Panc1 (cell line): ENCODE data around the gene PRUNE2. TPM values are rescaled to one million over a fixed set of nuclear protein-coding genes. Genes with fewer than 3 reads are reported as not detected.

Source experiments
- ATAC-seq: fragments of 200-7000 bp; cut with Tn5 transposase; 2 replicates; pipeline ENCODE4 v1.9.1; 2020; ENCODE audit warnings: mild to moderate bottlenecking, moderate library complexity
- BruUV-seq: library from RNA; stranded (reverse); fragments of 400-500 nt; replicated peaks from 2 replicates; lab custom pipeline; 2021; lab: Mats Ljungman, UMichigan
- CTCF ChIA-PET: fragments of 300-600 bp; sonication (Branson Sonifier 250); formaldehyde crosslinking; loops from one replicate; lab custom pipeline; 2022; ENCODE audit warnings: antibody characterized with exemption; lab: Charles Lee
- POLR2A ChIA-PET: fragments of 300-600 bp; sonication (Branson Sonifier 250); formaldehyde crosslinking; loops from one replicate; lab custom pipeline; 2022; ENCODE audit warnings: antibody characterized with exemption; lab: Charles Lee
- DNase-seq: peaks from one replicate; pipeline ENCODE4 v3.0.0-alpha.2; 2010; ENCODE audit warnings: low read depth, low spot score
- H3K27ac ChIP-seq: 2 replicates; pipeline ENCODE4 v1.5.1; 2011; ENCODE audit warnings: mild to moderate bottlenecking, low read length, inconsistent platforms
- H3K27me3 ChIP-seq: fragments of 200-500 bp; sonication (Bioruptor generic); 2 replicates; pipeline ENCODE4 v1.6.0; 2014; ENCODE audit warnings: low read length, inconsistent platforms; ENCODE audit not compliant: control insufficient read depth, insufficient read depth
- H3K36me3 ChIP-seq: fragments of 200-500 bp; sonication (Bioruptor generic); 2 replicates; pipeline ENCODE4 v1.5.1; 2014; ENCODE audit warnings: inconsistent platforms, mild to moderate bottlenecking, low read length, moderate library complexity; ENCODE audit not compliant: control insufficient read depth, insufficient read depth
- H3K4me1 ChIP-seq: 2 replicates; pipeline ENCODE4 v1.5.1; 2011; ENCODE audit warnings: inconsistent platforms, mild to moderate bottlenecking, low read length, moderate library complexity; ENCODE audit not compliant: control insufficient read depth, insufficient read depth
- H3K4me3 ChIP-seq, 2 experiments: 2 replicates each; pipeline ENCODE4 v1.5.1; 2011 to 2012; ENCODE audit warnings: low read depth in 2 of 2, low read length in 2 of 2, mild to moderate bottlenecking in 2 of 2, inconsistent platforms in 1 of 2, moderate library complexity in 1 of 2
- H3K9me3 ChIP-seq: fragments of 200-500 bp; sonication (Bioruptor generic); 2 replicates; pipeline ENCODE4 v1.5.1; 2014; ENCODE audit warnings: low read depth, mild to moderate bottlenecking, inconsistent platforms, low read length, moderate library complexity; ENCODE audit not compliant: control insufficient read depth, insufficient read depth
- CTCF ChIP-seq: fragments of 450-650 bp; IDR thresholded peaks from 2 replicates; pipeline ENCODE4 v1.5.1; 2017; ENCODE audit warnings: mild to moderate bottlenecking
- POLR2AphosphoS5 ChIP-seq: IDR thresholded peaks from 2 replicates; pipeline ENCODE4 v1.6.1; 2012; ENCODE audit warnings: mild to moderate bottlenecking, low read depth, low read length, moderate library complexity
- REST ChIP-seq, 2 experiments: IDR thresholded peaks; 2 replicates each; pipeline ENCODE4 v1.6.1; 2011 to 2012; ENCODE audit warnings: low read depth in 2 of 2, control low read depth in 1 of 2, low read length in 1 of 2, mild to moderate bottlenecking in 1 of 2, moderate library complexity in 1 of 2; ENCODE audit not compliant: insufficient read depth in 1 of 2
- SIN3A ChIP-seq: IDR thresholded peaks from 2 replicates; pipeline ENCODE4 v1.6.1; 2012; ENCODE audit warnings: low read depth, mild to moderate bottlenecking, low read length, moderate library complexity, borderline replicate concordance; ENCODE audit not compliant: insufficient read depth
- TCF7L2 ChIP-seq: IDR thresholded peaks from 2 replicates; pipeline ENCODE4 v1.6.1; 2011; ENCODE audit warnings: mild to moderate bottlenecking, low read depth, low read length, inconsistent platforms
- in situ Hi-C: cut with HindIII; loops from 2 replicates; pipeline ENCODE4 v1.10.0; 2016; ENCODE audit warnings: low sequenced_read_pairs, low pct_unique_long_range_greater_than_20kb
- intact Hi-C: fragments of 100-400 bp; cut with micrococcal nuclease; formaldehyde crosslinking; loops from one replicate; pipeline ENCODE4 v1.10.0; 2022; ENCODE audit not compliant: unreplicated experiment
- total RNA-seq: library from RNA; stranded (reverse); gene quantifications from one replicate; pipeline ENCODE4 v1.2.1, GENCODE V29; 2021; ENCODE audit not compliant: unreplicated experiment

PRUNE2 gene
- total RNA-seq, 1 experiment from 2014 or later, result 0.18 TPM

- Histone ChIP-seq H3K27ac (no peak overlapping the region), H3K4me1 (no peaks in the 10 kb centered on the region), H3K4me3 (no peak overlapping the region), H3K9me3 (no peaks in the 10 kb centered on the region), H3K27me3 (no peaks in the 10 kb centered on the region; the same call in 1 of the 2 replicates), H3K36me3 (no peaks in the 10 kb centered on the region)
- BruUV-seq, result no TSS peak
- intact Hi-C loops (no loop called here), in situ Hi-C loops (no loop called here)
- POLR2A ChIA-PET, result no interaction called here
- TF ChIP-seq POLR2AphosphoS5, result no peak
- ATAC-seq, result no peak
- DNase-seq, result no peak
- CTCF ChIA-PET, result no interaction called here
Observed at GRCh38 chr9:76803762-76804161, 102.2 kb downstream of the PRUNE2 start.

GRCh38 chr9:76803083-76803482 is 102.8 kb downstream of the PRUNE2 start:
- Histone ChIP-seq H3K36me3 (no peaks in the 10 kb centered on the region), H3K9me3 (no peaks in the 10 kb centered on the region), H3K27ac (no peak overlapping the region), H3K4me1 (no peaks in the 10 kb centered on the region), H3K27me3 (no peaks in the 10 kb centered on the region; the same call in 1 of the 2 replicates), H3K4me3 (no peak overlapping the region)
- no TSS peak for BruUV-seq
- intact Hi-C loops (no loop called here), in situ Hi-C loops (no loop called here)
- no peak for TF ChIP-seq POLR2AphosphoS5
- TF ChIP-seq REST (IDR thresholded peaks at IDR 0.05; ENCODE audit: insufficient read depth in 1 of 2, low read depth in 2 of 2, low read length in 1 of 2), result no peak
- TF ChIP-seq CTCF, result no peak
- TF ChIP-seq TCF7L2, result no peak
- TF ChIP-seq SIN3A, result no peak
- POLR2A ChIA-PET, result no interaction called here
- DNase-seq, result no peak
- no peak for ATAC-seq
- CTCF ChIA-PET, result no interaction called here

GRCh38 chr9:76800901-76801300 is 105.0 kb downstream of the PRUNE2 start:
- intact Hi-C loops, result no loop called here
- no peaks in the 10 kb centered on the region for H3K4me1 ChIP-seq
- ChIA-PET CTCF (no interaction called here), POLR2A (no interaction called here)
- in situ Hi-C loops, result no loop called here
- no peak for ATAC-seq
- no peak for DNase-seq
- no peak overlapping the region for H3K4me3 ChIP-seq
- H3K36me3 ChIP-seq, result no peaks in the 10 kb centered on the region
- H3K27me3 ChIP-seq, result no peaks in the 10 kb centered on the region; the same call in 1 of the 2 replicates
- no peak overlapping the region for H3K27ac ChIP-seq
- no peak for TF ChIP-seq POLR2AphosphoS5
- TF ChIP-seq CTCF, result no peak
- no peak for TF ChIP-seq SIN3A
- TF ChIP-seq TCF7L2, result no peak
- TF ChIP-seq REST (IDR thresholded peaks at IDR 0.05; ENCODE audit: insufficient read depth in 1 of 2, low read depth in 2 of 2, low read length in 1 of 2), result no peak
- BruUV-seq, result no TSS peak
- no peaks in the 10 kb centered on the region for H3K9me3 ChIP-seq
